IPS DF 4.7 (cell line): ENCODE results near the gene PTPN2.

Experiments used
- DNase-seq: peaks from one replicate; pipeline ENCODE4 v3.0.0-alpha.2; 2013; ENCODE audit warnings: low spot score; ENCODE audit errors: extremely low read depth

The PTPN2 gene

GRCh38 chr18:12747530-12748315, 136.3 kb downstream of the PTPN2 start:
- no peak for DNase-seq

GRCh38 chr18:12745095-12745795, 138.8 kb downstream of the PTPN2 start:
- no peak for DNase-seq

- DNase-seq, result no peak
Measured at GRCh38 chr18:12744103-12744502, 139.9 kb downstream of the PTPN2 start.

GRCh38 chr18:12742453-12742852, 141.6 kb downstream of the PTPN2 start:
- DNase-seq, result no peak
